22Rv1 (cell line): Measurements from ENCODE around the gene SLIT3.

Experiments
- ZFX ChIP-seq: fragments of 450-650 bp; IDR thresholded peaks from 2 replicates; pipeline ENCODE4 v1.6.1; 2017; ENCODE audit warnings: antibody characterized with exemption, borderline replicate concordance
- TF ChIP-seq, protein P1 (sequence below): fragments of 450-650 bp; IDR thresholded peaks from 2 replicates; pipeline ENCODE4 v1.5.1; 2017; ENCODE audit warnings: mild to moderate bottlenecking

- TF ChIP-seq, protein P1, sequence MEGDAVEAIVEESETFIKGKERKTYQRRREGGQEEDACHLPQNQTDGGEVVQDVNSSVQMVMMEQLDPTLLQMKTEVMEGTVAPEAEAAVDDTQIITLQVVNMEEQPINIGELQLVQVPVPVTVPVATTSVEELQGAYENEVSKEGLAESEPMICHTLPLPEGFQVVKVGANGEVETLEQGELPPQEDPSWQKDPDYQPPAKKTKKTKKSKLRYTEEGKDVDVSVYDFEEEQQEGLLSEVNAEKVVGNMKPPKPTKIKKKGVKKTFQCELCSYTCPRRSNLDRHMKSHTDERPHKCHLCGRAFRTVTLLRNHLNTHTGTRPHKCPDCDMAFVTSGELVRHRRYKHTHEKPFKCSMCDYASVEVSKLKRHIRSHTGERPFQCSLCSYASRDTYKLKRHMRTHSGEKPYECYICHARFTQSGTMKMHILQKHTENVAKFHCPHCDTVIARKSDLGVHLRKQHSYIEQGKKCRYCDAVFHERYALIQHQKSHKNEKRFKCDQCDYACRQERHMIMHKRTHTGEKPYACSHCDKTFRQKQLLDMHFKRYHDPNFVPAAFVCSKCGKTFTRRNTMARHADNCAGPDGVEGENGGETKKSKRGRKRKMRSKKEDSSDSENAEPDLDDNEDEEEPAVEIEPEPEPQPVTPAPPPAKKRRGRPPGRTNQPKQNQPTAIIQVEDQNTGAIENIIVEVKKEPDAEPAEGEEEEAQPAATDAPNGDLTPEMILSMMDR: no peak
- no peak for TF ChIP-seq ZFX
Measured at GRCh38 chr5:168820874-168821273, 480.1 kb downstream of the SLIT3 start.
